ENCODE results near the gene TAF3. TPM values are rescaled to one million over a fixed set of nuclear protein-coding genes. Genes with fewer than 3 reads are reported as not detected.

The TAF3 gene
- total RNA-seq, 1 experiment from 2014 or later = 5.5 TPM

GRCh38 chr10:8033812-8034465 is 215.6 kb downstream of the TAF3 start:
- ChIA-PET POLR2A (interaction anchor here (0.6 kb wide), 1 partner anchor 19 kb away, joined by 5 read pairs; no protein-coding TSS in a partner anchor), CTCF (interaction anchor here (0.6 to 0.7 kb wide), 2 partner anchors 34 to 318 kb away, joined by 3 to 11 read pairs; no protein-coding TSS in a partner anchor)
- no peaks in the 10 kb centered on the region for H3K9me3 ChIP-seq (ENCODE audit: control insufficient read depth, insufficient read depth, low read depth, low read length)
- H3K4me3 ChIP-seq (ENCODE audit: low read depth in 2 of 2, low read length in 2 of 2) = no peak overlapping the region
- TF ChIP-seq POLR2AphosphoS5 (IDR thresholded peaks at IDR 0.05; ENCODE audit: low read depth, low read length) (no peak), TCF7L2 (IDR thresholded peaks at IDR 0.05; ENCODE audit: low read depth, low read length) (no peak), REST (IDR thresholded peaks at IDR 0.05; ENCODE audit: insufficient read depth in 1 of 2, low read depth in 2 of 2, low read length in 1 of 2) (no peak), SIN3A (IDR thresholded peaks at IDR 0.05; ENCODE audit: borderline replicate concordance, insufficient read depth, low read depth, low read length) (no peak), CTCF (IDR thresholded peaks at IDR 0.05) (no peak)
- H3K36me3 ChIP-seq (ENCODE audit: control insufficient read depth, insufficient read depth, low read length) = no peaks in the 10 kb centered on the region
- H3K4me1 ChIP-seq (ENCODE audit: control insufficient read depth, insufficient read depth, low read length) = no peaks in the 10 kb centered on the region
- no TSS peak for BruUV-seq (replicated peaks)
- DNase-seq (ENCODE audit: low read depth, low spot score) (no peak), ATAC-seq (no peak)
- no peaks in the 10 kb centered on the region for H3K27me3 ChIP-seq (ENCODE audit: control insufficient read depth, insufficient read depth, low read length)
- in situ Hi-C loops (cut with HindIII; ENCODE audit: low pct_unique_long_range_greater_than_20kb, low sequenced_read_pairs) = no loop called here
- H3K27ac ChIP-seq (ENCODE audit: low read length) = no peak overlapping the region
- intact Hi-C loops (cut with micrococcal nuclease; ENCODE audit: unreplicated experiment) = no loop called here

GRCh38 chr10:8034466-8035005 is 216.2 kb downstream of the TAF3 start:
- H3K27me3 ChIP-seq (ENCODE audit: control insufficient read depth, insufficient read depth, low read length) = no peaks in the 10 kb centered on the region
- H3K27ac ChIP-seq (ENCODE audit: low read length) = no peak overlapping the region
- H3K4me1 ChIP-seq (ENCODE audit: control insufficient read depth, insufficient read depth, low read length) = no peaks in the 10 kb centered on the region
- H3K4me3 ChIP-seq (ENCODE audit: low read depth in 2 of 2, low read length in 2 of 2) = no peak overlapping the region
- H3K9me3 ChIP-seq (ENCODE audit: control insufficient read depth, insufficient read depth, low read depth, low read length) = no peaks in the 10 kb centered on the region
- CTCF ChIA-PET = no interaction called here
- POLR2A ChIA-PET = interaction anchor here (0.6 kb wide), 1 partner anchor 19 kb away, joined by 5 read pairs; no protein-coding TSS in a partner anchor
- no TSS peak for BruUV-seq (replicated peaks)
- DNase-seq (ENCODE audit: low read depth, low spot score) (no peak), ATAC-seq (no peak)
- TF ChIP-seq CTCF (IDR thresholded peaks at IDR 0.05) (no peak), REST (IDR thresholded peaks at IDR 0.05; ENCODE audit: insufficient read depth in 1 of 2, low read depth in 2 of 2, low read length in 1 of 2) (no peak), POLR2AphosphoS5 (IDR thresholded peaks at IDR 0.05; ENCODE audit: low read depth, low read length) (no peak), SIN3A (IDR thresholded peaks at IDR 0.05; ENCODE audit: borderline replicate concordance, insufficient read depth, low read depth, low read length) (no peak), TCF7L2 (IDR thresholded peaks at IDR 0.05; ENCODE audit: low read depth, low read length) (no peak)
- in situ Hi-C loops (cut with HindIII; ENCODE audit: low pct_unique_long_range_greater_than_20kb, low sequenced_read_pairs) (no loop called here), intact Hi-C loops (cut with micrococcal nuclease; ENCODE audit: unreplicated experiment) (no loop called here)
- H3K36me3 ChIP-seq (ENCODE audit: control insufficient read depth, insufficient read depth, low read length) = no peaks in the 10 kb centered on the region

Data from Panc1 (cell line).